ENCODE results near the gene STK11. TPM values are rescaled to one million over a fixed set of nuclear protein-coding genes. Genes with fewer than 3 reads are reported as not detected.

STK11 gene
- polyA plus RNA-seq, 2 of the 4 experiments (the other 2 are of a cell fraction): 16.2 to 33.6 TPM

GRCh38 chr19:1221904-1222255, 16.3 kb downstream of the STK11 start:
- DNase-seq (ENCODE audit: low read depth in 1 of 2, low spot score in 1 of 2) (no peak), ATAC-seq (no peak), FAIRE-seq (no peak)
- Histone ChIP-seq H3K4me2 (no peak overlapping the region), H3K9me3 (no peaks in the 10 kb centered on the region), H3K27ac (0 out of 6 replicates have a peak overlapping the region, but pooled peaks of 1 of the 2 experiments have one; percentile 48), H3K4me3 (no peak overlapping the region), H3K4me1 (peaks cover 14% of the 10 kb centered on the region; the same call in 1 of the 3 replicates)
- CTCF ChIA-PET: interaction anchor here (0.6 to 5.3 kb wide), 16 partner anchors 10 to 203 kb away, joined by 3 to 38 read pairs (median 8); partner anchors contain the start of genes ATP5F1D and CBARP
- 100% methylated on average over 5 of the region's 22 CpGs for WGBS (ENCODE audit: missing lambda C conversion rate)
- TF ChIP-seq ATOH8 (CRISPR knock-in tag; IDR thresholded peaks at IDR 0.05; ENCODE audit: low read depth): no peak
- no peak for TF ChIP-seq ZFP36 (IDR thresholded peaks at IDR 0.05; ENCODE audit: borderline replicate concordance, partially characterized antibody)
- no peak for TF ChIP-seq ELK1 (IDR thresholded peaks at IDR 0.05; ENCODE audit: low read depth, low read length)
- TF ChIP-seq HES2 (IDR thresholded peaks at IDR 0.05): no peak
- POLR2A ChIA-PET: no interaction called here

GRCh38 chr19:1222394-1222793, 16.8 kb downstream of the STK11 start:
- ATAC-seq: peak; percentile 22 to 50; a peak in 4 of 6 replicates
- no peak for TF ChIP-seq CBX8 (IDR thresholded peaks at IDR 0.05)
- TF ChIP-seq CHD2 (IDR thresholded peaks at IDR 0.05; ENCODE audit: low read length, partially characterized antibody): no peak
- no peak for TF ChIP-seq TFCP2L1 (CRISPR knock-in tag; IDR thresholded peaks at IDR 0.05)
- no peak for TF ChIP-seq MAZ (IDR thresholded peaks at IDR 0.05; ENCODE audit: borderline replicate concordance, low read depth, low read length)
- TF ChIP-seq SMC3 (IDR thresholded peaks at IDR 0.05): no peak
- TF ChIP-seq CEBPB (IDR thresholded peaks at IDR 0.05): no peak
- H3K4me3 ChIP-seq: no peak overlapping the region
- WGBS (ENCODE audit: missing lambda C conversion rate): 100% methylated on average over 5 of the region's 14 CpGs
- no peaks in the 10 kb centered on the region for H3K9me3 ChIP-seq
- no peak overlapping the region for H3K27ac ChIP-seq
- ChIA-PET POLR2A (no interaction called here), CTCF (interaction anchor here (0.6 to 5.3 kb wide), 18 partner anchors 11 to 204 kb away, joined by 3 to 38 read pairs (median 6); partner anchors contain the start of genes ATP5F1D and CBARP)
- H3K4me2 ChIP-seq: no peak overlapping the region
- H3K4me1 ChIP-seq: peaks cover 14% of the 10 kb centered on the region; the same call in 1 of the 3 replicates
- DNase-seq (ENCODE audit: low read depth in 1 of 2, low spot score in 1 of 2): no peak
- FAIRE-seq: no peak

- WGBS (ENCODE audit: missing lambda C conversion rate): 53% methylated on average over 14 of the region's 48 CpGs
- H3K4me1 ChIP-seq: peaks cover 14% of the 10 kb centered on the region; the same call in 1 of the 3 replicates
- no peaks in the 10 kb centered on the region for H3K9me3 ChIP-seq
- peak; percentile 50 to 54 for TF ChIP-seq RAD21 (conservative IDR thresholded peaks at IDR 0.05 in 1 of 2, IDR thresholded peaks at IDR 0.05 in 1 of 2)
- TF ChIP-seq ZFP36 (IDR thresholded peaks at IDR 0.05; ENCODE audit: borderline replicate concordance, partially characterized antibody): no peak
- peak; percentile 52; the same call in 2 of the 3 replicates for TF ChIP-seq CTCF (IDR thresholded peaks at IDR 0.05)
- peak; percentile 37 for TF ChIP-seq SMC3 (IDR thresholded peaks at IDR 0.05)
- ATAC-seq (peak; percentile 52 to 73; a peak in 4 of 6 replicates), FAIRE-seq (no peak), DNase-seq (ENCODE audit: low read depth in 1 of 2, low spot score in 1 of 2) (peak in 1 of 2 experiments; percentile 61)
- ChIA-PET POLR2A (no interaction called here), CTCF (interaction anchor here (0.6 to 5.3 kb wide), 17 partner anchors 10 to 287 kb away, joined by 3 to 38 read pairs (median 6); partner anchors contain the start of genes ATP5F1D and CBARP)
- no peak overlapping the region for H3K4me3 ChIP-seq
- no peak overlapping the region for H3K4me2 ChIP-seq
- peak overlapping the region in 1 of 2 experiments; percentile 43; a peak in 2 of 6 replicates for H3K27ac ChIP-seq
Measured at GRCh38 chr19:1223018-1223855, 17.7 kb downstream of the STK11 start.
